Middle frontal gyrus (tissue), 1 donor: Measurements from ENCODE around the gene ZMAT3.

ENCODE experiments used
- DNase-seq: peaks from one replicate; pipeline ENCODE4 v3.0.0-alpha.2; 2015; ENCODE audit warnings: low spot score; ENCODE audit errors: extremely low spot score

Gene ZMAT3

DNA sequence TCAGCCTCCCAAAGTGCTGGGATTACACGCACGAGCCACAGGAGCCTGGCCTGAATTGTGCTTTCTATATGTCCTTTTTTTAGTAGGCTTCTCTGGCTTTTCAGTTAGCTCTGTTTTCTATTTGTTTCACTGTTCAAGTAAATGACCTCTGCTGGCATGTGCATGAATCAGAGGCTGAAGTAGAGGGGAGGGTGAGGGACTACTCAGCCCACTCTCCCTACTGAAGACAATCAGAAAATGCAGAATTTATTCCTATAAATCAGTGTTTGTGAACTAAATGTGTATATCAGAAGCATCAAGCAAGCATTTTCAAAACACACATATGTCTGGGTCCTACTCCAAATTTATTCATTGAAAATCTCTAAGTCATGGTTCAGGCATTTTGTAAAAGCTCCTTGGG is 45.0 kb downstream of the ZMAT3 start:
- no peak for DNase-seq

DNA sequence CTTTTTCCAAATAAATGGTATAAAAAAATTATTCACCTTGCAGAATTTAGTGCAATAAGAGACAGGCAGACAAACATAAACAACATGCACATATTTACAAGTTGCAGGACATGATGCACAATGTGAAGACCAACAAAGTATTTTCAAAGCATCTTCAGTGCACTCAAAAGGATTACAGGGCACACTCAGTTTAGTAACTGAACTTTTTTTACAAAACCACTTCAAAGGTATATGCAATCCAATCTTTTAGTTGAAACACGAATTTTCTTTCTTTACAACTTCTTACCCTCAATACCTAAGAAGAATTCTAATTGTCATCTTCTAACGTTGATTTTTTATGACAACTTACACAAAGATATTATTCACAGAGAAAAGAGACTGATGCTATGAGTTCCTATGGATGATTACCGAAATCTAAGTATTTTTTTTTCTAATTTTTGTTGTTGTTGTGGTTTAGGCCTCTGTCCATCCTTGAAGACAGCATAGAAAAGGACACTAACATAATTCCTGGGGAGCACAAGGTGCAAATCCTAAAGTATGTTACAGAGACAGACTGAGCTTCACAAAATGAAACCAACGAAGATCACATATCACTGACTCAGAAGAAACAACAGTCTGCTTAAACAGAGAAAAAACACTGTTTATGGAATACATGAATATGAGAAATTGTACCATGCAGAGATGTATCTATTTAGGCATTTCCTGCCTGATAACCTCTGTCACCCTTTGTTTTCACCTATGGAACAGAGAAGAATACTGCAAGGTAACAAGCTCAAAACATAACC is 50.3 kb downstream of the ZMAT3 start:
- DNase-seq: no peak

DNA sequence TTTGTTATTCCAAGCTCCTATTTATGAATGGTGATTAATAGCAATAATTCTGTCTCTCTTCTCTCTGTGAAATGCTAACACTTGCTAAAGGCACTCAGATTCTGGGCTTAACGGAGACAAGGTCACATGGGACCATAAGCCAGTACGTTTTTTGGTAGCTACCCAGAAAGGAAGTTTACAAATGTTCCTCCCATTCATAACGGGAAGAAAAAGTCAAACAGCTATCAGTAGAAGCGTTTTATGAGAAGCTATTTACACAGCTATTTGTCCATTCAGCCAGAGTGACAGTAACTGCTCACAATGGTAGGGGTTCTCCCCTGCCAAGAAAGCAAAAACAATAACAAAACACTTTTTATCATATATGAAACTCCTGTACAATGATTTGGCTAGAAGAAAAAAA is 51.5 kb downstream of the ZMAT3 start:
- DNase-seq: no peak

DNA sequence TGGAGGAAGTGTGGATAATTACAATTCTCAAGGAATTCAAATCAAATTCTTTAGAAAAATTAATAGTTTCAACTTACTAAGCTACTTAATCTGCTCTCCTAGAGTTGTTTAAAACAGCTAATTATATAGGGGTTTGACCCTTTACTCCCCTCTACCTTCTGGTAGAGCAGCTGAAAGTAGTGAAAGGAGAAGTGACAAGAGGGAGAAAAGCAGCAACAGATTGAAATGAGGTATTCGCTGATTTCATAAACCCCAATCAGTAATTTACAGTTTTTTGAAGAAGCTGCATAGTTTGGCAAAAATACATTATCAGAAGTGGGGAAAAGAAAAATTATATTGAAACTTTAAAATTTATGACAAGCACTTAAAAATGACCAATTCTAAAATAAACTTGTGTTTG is 52.8 kb downstream of the ZMAT3 start:
- no peak for DNase-seq

DNA sequence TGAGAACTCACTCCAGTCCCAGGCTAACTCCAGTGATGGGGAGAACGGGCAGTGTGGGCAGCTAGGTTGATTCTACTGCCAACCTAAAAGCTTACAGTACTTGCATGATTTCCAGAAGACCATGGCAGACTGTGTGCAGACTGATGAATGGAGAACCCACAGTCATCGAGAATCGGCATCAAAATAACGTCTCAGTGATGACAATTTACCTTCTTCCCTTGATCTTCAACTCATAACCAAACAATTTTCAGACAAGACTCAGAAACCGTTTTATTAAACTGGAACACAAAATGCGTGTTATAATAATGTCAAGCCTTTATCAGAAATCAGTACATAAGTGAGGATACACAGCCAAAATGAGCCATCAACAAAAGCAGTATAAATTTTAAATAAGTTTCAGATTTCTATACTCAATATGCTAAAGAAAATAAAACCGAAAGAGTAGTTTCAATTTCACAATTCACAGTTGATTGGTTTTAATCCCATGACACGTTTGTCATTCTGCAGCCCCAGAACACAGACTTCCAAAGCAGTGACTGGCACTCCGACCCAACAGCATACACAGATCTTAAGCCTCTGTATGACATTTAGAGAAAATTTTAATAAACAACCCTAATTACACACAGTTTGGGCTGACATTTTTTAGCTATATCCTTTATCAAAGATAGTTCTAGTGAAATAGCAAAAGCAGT is 54.5 kb downstream of the ZMAT3 start:
- no peak for DNase-seq

DNA sequence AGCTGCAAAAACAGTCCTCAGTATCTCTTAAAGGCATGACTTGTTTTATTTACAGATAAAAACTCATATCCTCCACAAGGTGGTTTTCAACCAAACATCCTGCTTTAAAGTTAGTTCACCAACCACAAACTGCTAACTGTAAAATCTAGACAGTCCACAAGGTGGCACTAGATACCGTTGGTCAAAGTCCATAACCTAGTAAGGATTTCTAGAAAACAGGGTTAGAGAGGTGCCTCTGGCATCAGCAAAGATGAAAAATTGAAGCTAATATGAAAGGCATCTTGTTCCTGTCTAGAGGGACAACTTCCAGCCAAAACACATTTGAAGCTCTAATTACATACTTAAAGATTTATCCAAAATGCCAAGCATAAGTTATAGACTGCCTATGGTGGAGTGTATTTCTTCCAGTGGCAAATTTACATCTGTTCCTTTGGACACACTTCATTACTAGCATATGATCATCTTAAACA is 56.0 kb downstream of the ZMAT3 start:
- DNase-seq: peak; percentile 72

DNA sequence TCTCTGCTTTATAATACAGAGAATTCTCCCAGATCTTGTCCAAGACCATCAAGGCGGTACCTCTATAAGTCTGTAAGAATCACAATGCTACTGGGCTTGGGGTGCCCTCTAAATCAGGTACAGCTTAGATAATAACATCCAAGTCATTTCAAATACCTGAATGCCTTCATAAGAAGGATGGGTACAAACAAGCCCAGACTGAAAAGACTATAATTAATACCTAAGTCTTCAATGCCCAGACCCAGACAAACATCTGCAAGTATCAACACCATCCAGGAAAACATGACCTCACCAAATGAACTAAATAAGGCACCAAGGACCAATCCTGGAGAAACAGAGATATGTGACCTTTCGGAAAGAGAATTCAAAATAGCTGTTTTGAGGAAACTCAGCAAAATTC is 65.9 kb downstream of the ZMAT3 start:
- no peak for DNase-seq

DNA sequence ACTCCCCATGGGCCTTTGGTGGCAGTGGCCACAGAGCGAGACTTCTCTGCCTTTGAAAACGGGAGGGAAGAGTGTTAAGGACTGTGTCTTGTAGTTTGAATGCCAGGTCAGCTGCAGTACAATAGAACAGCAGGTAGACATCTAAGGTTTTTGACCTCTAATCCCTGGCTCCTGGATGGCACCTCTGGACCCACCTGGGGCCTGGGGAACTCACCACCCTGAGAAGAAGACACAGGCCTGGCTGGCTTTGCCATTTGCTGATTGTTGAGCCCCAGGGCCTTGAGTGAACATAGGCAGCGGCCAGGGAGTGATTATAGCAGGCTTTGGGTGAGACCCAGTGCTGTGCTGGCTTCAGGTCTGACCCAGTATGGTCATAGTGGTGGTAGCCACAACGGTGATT is 66.4 kb downstream of the ZMAT3 start:
- no peak for DNase-seq

DNA sequence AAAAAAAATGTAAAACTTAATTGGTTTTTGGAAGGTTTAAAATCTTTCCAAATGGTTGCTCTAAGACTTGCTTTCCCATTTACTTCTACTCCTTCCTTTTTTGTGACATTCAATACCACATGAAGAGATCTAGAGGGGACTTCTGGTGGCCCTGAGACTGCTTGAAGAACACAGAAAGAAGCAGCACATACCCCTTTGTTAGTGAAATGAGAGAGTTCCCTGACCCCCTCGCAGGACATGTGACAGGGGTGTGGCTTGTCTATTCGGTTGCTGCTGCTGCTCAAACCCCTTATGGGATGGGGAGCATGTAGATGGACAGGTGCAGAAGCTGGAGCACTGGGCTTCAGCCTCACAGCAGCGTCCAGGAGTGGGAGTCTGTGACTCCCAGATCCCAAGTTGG is 71.0 kb downstream of the ZMAT3 start:
- DNase-seq: no peak

DNA sequence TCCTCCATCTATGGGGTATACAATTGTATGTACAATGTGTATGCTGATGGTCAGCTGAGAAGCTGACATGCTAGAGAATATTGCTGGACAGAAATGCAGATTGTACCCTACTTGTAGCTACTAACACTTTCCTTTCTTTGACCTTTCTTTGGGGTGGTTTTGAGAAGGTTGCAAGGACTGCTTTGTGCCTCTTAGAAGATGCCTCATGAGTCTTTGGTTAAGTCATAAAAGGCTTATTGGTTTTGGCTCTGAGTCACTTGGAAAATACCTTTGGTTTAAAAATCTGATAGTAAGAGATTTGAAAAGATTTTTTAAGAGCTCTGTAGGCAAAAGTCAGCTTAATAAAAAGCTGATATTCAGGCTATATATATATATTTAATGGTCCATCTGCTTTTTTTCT is 71.5 kb downstream of the ZMAT3 start:
- no peak for DNase-seq

DNA sequence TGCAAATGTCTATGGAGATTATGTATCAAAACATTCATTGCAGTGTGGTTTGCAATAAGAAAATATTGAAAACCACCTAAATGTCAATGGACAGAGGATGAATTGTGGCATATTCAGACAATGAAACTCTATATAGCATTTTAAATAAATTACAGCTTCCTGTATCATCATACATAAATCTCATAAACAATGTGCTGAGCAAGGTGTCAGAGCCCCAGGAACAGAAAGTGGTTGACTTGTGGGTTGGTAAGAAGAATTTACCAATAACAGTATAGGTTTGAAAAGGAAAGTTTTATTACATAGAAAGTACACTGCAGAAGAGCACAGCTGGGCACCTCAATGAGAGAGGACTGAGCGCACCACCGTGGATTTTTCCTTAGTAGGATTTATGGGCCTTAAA is 75.2 kb downstream of the ZMAT3 start:
- DNase-seq: no peak

DNA sequence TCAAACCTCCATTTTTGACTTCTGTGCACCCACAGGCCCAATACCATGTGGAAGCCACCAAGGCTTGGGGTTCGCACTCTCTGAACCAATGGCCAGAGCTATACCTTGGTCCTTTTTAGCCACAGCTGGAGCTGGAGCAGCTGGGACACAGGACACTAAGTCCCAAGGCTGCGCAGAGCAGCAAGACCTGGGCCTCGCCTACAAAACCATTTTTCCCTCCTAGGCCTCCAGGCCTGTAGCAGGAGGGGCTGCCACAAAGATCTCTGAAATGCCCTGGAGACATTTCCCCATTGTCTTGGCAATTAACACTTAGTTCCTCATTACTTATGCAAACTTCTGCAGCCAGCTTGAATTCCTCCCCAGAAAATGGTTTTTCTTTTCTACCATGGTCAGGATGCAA is 81.3 kb downstream of the ZMAT3 start:
- no peak for DNase-seq

DNA sequence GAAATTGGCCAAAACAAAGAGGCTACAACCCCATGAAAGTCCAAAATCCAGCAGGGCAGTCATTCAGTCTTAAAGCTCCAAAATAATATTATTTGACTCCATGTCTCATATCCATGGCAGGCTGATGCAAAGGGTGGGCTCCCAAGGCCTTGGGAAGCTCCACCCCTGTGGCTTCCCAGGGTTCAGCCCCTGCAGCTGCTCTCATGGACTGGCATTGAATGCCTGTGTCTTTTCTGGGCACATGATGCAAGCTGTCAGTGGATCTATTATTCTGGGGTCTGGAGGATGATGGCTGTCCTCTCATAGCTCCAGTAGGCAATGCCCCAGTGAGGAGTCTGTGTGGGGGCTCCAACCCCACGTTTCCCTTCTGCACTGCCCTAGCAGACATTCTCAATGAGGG is 81.8 kb downstream of the ZMAT3 start:
- DNase-seq: no peak

DNA sequence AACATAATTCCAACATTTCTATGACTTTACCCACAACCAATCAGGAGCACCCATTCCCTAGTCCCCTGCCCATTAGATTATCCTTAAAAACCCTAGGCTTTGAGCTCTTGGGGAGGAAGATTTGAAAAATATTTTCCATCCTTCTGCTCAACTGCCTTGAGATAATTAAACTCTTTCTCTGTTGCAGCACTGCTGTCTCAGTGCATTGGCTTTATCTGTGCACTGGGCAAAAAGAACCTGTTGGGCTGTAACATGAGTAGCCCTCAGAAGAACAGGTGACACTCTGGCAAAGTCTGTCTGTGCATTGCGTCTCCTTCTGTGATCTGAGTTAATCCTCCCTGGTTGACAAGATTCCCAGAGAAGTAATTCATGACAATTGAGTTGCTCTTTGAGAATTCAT is 83.9 kb downstream of the ZMAT3 start:
- no peak for DNase-seq

DNA sequence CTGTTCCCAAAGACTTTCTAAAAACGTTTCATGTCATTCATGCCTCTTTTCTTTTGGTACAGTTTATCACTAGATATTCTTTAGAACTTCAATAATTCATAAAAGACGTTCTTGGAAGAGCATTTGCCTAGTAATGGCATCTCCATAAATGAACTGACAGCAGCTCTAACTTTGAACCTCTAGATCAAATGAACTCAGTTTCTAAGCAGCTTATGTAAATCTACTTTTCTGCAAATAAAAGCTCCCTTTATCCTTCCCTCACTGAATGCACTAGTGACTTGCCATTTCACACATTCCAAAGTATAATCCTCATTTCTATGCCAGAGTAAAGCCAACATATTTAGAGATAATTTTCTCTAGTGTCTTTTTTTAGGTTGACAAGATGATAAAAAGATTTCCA is 85.2 kb downstream of the ZMAT3 start:
- no peak for DNase-seq

DNA sequence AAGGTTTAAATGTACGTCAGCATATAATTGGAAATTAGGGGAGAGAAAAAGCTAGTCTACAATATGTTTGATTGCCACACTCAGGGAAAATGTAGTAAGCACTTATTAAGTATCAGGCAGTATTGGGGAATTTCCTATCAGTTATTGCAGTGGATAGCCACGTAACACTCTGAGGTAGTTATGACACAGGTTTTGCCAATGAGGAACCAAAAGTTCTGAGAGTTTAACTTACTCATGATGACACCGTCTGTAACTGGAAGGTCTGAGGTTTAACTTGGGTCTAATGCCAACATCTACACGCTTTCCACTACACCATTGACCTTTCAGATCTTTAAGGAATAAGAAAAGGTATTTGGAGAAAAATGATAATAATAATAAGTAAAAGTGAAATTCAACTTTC is 89.5 kb downstream of the ZMAT3 start:
- no peak for DNase-seq

DNA sequence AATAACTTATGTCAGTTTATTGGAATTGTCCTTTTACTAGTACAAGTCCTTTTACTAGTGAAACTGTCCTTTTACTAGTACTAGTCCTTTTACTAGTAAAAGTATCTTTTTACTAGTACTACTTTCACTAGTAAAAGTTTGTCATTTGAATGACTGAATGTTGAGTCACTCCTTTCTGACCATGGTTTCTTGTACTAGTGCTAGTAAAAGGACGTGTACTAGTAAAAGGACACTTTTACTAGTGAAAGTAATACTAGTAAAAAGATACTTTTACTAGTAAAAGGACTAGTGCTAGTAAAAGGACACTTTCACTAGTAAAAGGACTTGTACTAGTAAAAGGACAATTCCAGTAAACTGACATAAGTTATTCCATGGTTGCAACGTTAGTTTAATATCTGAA is 96.3 kb downstream of the ZMAT3 start:
- DNase-seq: no peak

DNA sequence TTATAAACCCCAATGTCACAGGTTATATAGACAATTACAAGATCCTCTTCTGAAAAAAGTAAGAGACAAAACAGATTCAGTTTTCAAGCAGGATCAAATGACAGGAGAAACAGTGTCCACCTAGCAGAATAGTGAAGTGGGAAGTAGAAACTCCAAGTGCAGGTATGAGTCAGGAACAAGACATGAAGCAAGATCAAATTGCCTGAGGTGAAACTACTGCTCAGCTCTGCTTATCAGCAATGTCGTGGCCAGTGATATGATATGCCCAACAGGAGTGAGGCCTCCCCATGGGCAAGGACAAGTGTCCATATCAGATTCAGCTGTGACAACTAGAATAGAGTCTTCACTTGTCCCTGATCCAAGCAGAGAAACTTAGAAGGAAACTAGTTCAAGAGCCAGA is 100.0 kb downstream of the ZMAT3 start:
- DNase-seq: no peak

DNA sequence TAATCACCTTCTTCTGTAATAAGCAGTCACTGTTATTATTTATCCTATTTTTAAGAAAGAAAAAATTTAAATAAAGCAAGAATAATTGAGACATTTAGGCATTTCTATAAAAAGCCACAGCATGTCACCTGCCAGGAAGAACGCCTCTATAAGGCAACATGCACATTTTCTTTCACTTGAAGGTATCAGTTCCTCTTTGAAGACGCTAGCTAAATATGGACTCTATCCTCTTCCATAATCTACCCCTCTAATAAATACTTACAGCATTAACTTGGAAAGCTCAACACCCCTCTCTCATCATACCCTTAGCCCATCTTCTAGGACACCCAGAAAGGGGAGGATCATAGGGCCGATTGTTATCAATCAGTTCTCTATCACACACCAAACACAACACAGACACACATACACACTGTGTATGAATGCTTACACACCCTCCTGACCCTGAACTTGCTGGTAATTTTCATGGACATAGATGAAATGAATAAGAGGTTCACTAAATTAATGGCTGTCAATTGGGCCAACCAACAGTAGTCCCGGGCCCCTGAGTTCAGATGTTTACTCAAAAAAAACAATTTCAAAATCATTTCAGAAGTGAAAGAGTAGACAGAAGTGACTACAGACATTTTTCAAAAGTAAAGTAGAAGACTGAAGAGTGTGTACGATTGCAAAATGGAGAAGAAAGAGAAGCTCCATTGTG is 102.5 kb downstream of the ZMAT3 start:
- no peak for DNase-seq
